GM12878 (cell line): ENCODE measurements around the gene RAP1GDS1. TPM values are rescaled to one million over a fixed set of nuclear protein-coding genes. Genes with fewer than 3 reads are reported as not detected.

Experiments
- ATAC-seq: fragments of 200-7000 bp; cut with Tn5 transposase; 3 replicates; pipeline ENCODE4 v1.9.1; 2020; ENCODE audit warnings: mild to moderate bottlenecking, moderate library complexity
- BruUV-seq: library from RNA; stranded (reverse); fragments of 400-500 nt; replicated peaks from 2 replicates; lab custom pipeline; 2021; lab: Mats Ljungman, UMichigan
- CTCF ChIA-PET: fragments of 300-600 bp; sonication (Branson Sonifier 250); formaldehyde crosslinking; extraction: SDS; loops from one replicate; lab custom pipeline; 2021; ENCODE audit warnings: inconsistent platforms; lab: Yijun Ruan, JAX
- POLR2A ChIA-PET: fragments of 350-600 bp; formaldehyde crosslinking; extraction: SDS; loops from one replicate; lab custom pipeline; 2021; ENCODE audit warnings: inconsistent platforms; lab: Charles Lee
- RAD21 ChIA-PET: fragments of 300-600 bp; sonication (Branson Sonifier 250); formaldehyde crosslinking; loops from one replicate; lab custom pipeline; 2023; ENCODE audit warnings: antibody characterized with exemption; ENCODE audit not compliant: unreplicated experiment; lab: Charles Lee
- SMC1A ChIA-PET: fragments of 300-600 bp; sonication (Branson Sonifier 250); formaldehyde crosslinking; loops from one replicate; lab custom pipeline; 2023; ENCODE audit not compliant: unreplicated experiment, uncharacterized antibody; lab: Charles Lee
- DNase-seq: peaks from one replicate; pipeline ENCODE4 v3.0.0-alpha.2; 2011; ENCODE audit warnings: low read depth, low spot score
- FAIRE-seq: peaks from 3 replicates; lab custom pipeline; 2011; peaks lifted over from hg19 to GRCh38; lab: Jason Lieb, UNC
- H2AFZ ChIP-seq: 2 replicates; pipeline ENCODE4 v1.6.0; 2011; ENCODE audit warnings: low read depth, low read length, control low read depth; ENCODE audit not compliant: control insufficient read depth
- H3K27ac ChIP-seq: 2 replicates; pipeline ENCODE4 v1.5.1; 2011; ENCODE audit warnings: control low read depth; ENCODE audit not compliant: control insufficient read depth, insufficient read depth
- H3K27me3 ChIP-seq, 2 experiments: replicated peaks in 1 of 2; 2 replicates each; pipeline versions ENCODE4 v1.6.0 to v1.6.1; 2011; ENCODE audit warnings: low read length in 1 of 2; ENCODE audit not compliant: control insufficient read depth in 2 of 2, insufficient read depth in 2 of 2
- H3K36me3 ChIP-seq, 2 experiments: 2 replicates each; pipeline ENCODE4 v1.5.1; 2011; ENCODE audit warnings: low read length in 1 of 2; ENCODE audit not compliant: control insufficient read depth in 2 of 2, insufficient read depth in 2 of 2
- H3K4me1 ChIP-seq: 2 replicates; pipeline ENCODE4 v1.6.1; 2011; ENCODE audit warnings: mild to moderate bottlenecking, low read length, moderate library complexity, mixed read lengths; ENCODE audit not compliant: control insufficient read depth, insufficient read depth
- H3K4me2 ChIP-seq: 2 replicates; pipeline ENCODE4 v1.6.0; 2011; ENCODE audit warnings: control low read depth; ENCODE audit not compliant: control insufficient read depth, insufficient read depth
- H3K4me3 ChIP-seq: fragments of 200-600 bp; sonication (generic); 2 replicates; pipeline ENCODE4 v1.5.1; 2016
- H3K79me2 ChIP-seq: 2 replicates; pipeline ENCODE4 v1.6.0; 2011; ENCODE audit warnings: low read length; ENCODE audit not compliant: control insufficient read depth, insufficient read depth
- H3K9ac ChIP-seq: 2 replicates; pipeline ENCODE4 v1.8.0; 2011; ENCODE audit warnings: low read length, control low read depth, mixed read lengths; ENCODE audit not compliant: control insufficient read depth, insufficient read depth
- H3K9me3 ChIP-seq: replicated peaks from 3 replicates; pipeline ENCODE4 v1.5.1; 2011; ENCODE audit warnings: mild to moderate bottlenecking, low read length; ENCODE audit not compliant: control insufficient read depth, insufficient read depth
- H4K20me1 ChIP-seq: 2 replicates; pipeline ENCODE4 v1.6.0; 2011; ENCODE audit not compliant: control insufficient read depth, insufficient read depth
- BHLHE40 ChIP-seq, 2 experiments: fragments of 450-650 bp in 1 of 2; IDR thresholded peaks; 2 replicates each; pipeline ENCODE4 v1.6.1; 2011 to 2017; ENCODE audit warnings: low read depth in 2 of 2, borderline replicate concordance in 1 of 2, improper control_type of control experiment in 1 of 2, low read length in 1 of 2, mild to moderate bottlenecking in 1 of 2
- BMI1 ChIP-seq: fragments of 450-650 bp; IDR thresholded peaks from 2 replicates; pipeline ENCODE4 v1.6.1; 2016; ENCODE audit warnings: mild to moderate bottlenecking, moderate library complexity, borderline replicate concordance
- CBX5 ChIP-seq: sonication (generic); IDR thresholded peaks from 2 replicates; pipeline ENCODE4 v1.6.1; 2016; ENCODE audit warnings: low read depth, moderate library complexity, mild to moderate bottlenecking, inconsistent platforms
- CUX1 ChIP-seq: IDR thresholded peaks from 2 replicates; pipeline ENCODE4 v1.6.1; 2012; ENCODE audit warnings: improper control_type of control experiment, low read depth, low read length; ENCODE audit not compliant: insufficient replicate concordance
- DPF2 ChIP-seq: fragments of 450-650 bp; IDR thresholded peaks from 2 replicates; pipeline ENCODE4 v1.6.1; 2017; ENCODE audit warnings: mild to moderate bottlenecking
- IKZF2 ChIP-seq, 2 experiments: fragments of 450-650 bp; IDR thresholded peaks; 2 replicates each; pipeline ENCODE4 v1.6.1; 2017; ENCODE audit warnings: mild to moderate bottlenecking in 2 of 2, moderate library complexity in 2 of 2
- NFIC ChIP-seq: IDR thresholded peaks from 2 replicates; pipeline ENCODE4 v1.6.1; 2012; ENCODE audit warnings: low read depth, mild to moderate bottlenecking, inconsistent platforms, low read length, moderate library complexity
- PRDM15 ChIP-seq: fragments of 450-650 bp; formaldehyde crosslinking; IDR thresholded peaks from 2 replicates; pipeline ENCODE4 v1.4.0; 2020; ENCODE audit warnings: mild to moderate bottlenecking, moderate library complexity
- RELA ChIP-seq: fragments of 450-650 bp; IDR thresholded peaks from 2 replicates; pipeline ENCODE4 v1.8.0; 2014; ENCODE audit warnings: borderline replicate concordance; ENCODE audit not compliant: partially characterized antibody
- RFX5 ChIP-seq: IDR thresholded peaks from 2 replicates; pipeline ENCODE4 v1.6.1; 2011; ENCODE audit warnings: low read depth, low read length, improper control_type of control experiment
- ZNF384 ChIP-seq: IDR thresholded peaks from 2 replicates; pipeline ENCODE4 v1.6.1; 2012; ENCODE audit warnings: low read depth, mild to moderate bottlenecking, low read length, improper control_type of control experiment, borderline replicate concordance
- ZNF622 ChIP-seq: fragments of 450-650 bp; IDR thresholded peaks from 2 replicates; pipeline ENCODE4 v1.6.1; 2017; ENCODE audit warnings: mild to moderate bottlenecking, inconsistent platforms
- ZZZ3 ChIP-seq: IDR thresholded peaks from 2 replicates; pipeline ENCODE4 v1.6.1; 2011; ENCODE audit warnings: low read depth; ENCODE audit not compliant: control insufficient read depth, insufficient read length
- WGBS: methylation state at CpG from one replicate; pipeline ENCODE4 v1.1.6; 2016; ENCODE audit warnings: low lambda C conversion rate; ENCODE audit not compliant: insufficient replicate concordance, insufficient coverage; ENCODE audit errors: missing lambda C conversion rate; 5-methylcytosine and 5-hydroxymethylcytosine counted together
- in situ Hi-C: fragments of 300-500 bp; cut with MboI; formaldehyde crosslinking; loops from 9 replicates; pipeline ENCODE4 v1.14.3; 2018; ENCODE audit warnings: mixed read lengths
- intact Hi-C: fragments of 100-400 bp; cut with micrococcal nuclease; formaldehyde crosslinking; loops from one replicate; pipeline ENCODE4 v1.14.2; 2022; ENCODE audit not compliant: unreplicated experiment
- polyA plus RNA-seq, 11 experiments: library from polyadenylated mRNA; depleted of rRNA in 4 of 11; unstranded in 6 of 11; stranded (reverse) in 5 of 11; fragments of >200 nt; fragmentation: Nextera tagmentation in 4 of 11; fragmentation: Illumina TruSeq in 1 of 11; extraction: Ambion mirVana in 4 of 11; extraction: Trizol in 1 of 11; gene quantifications; 1 replicate in 1 of 11; 2 replicates in 10 of 11; pipeline versions ENCODE4 v1.2.1 to v1.2.3, GENCODE V29; 2011 to 2016; ENCODE audit warnings: inconsistent platforms in 2 of 11, missing spikeins in 2 of 11, low read depth in 1 of 11
- total RNA-seq, 4 experiments: library from RNA; depleted of rRNA in 3 of 4; stranded (reverse); fragments of >200 nt in 3 of 4; fragmentation: Illumina TruSeq in 1 of 4; extraction: Trizol in 1 of 4; gene quantifications; 2 replicates each; pipeline versions ENCODE4 v1.2.1 to v1.2.3, GENCODE V29; 2013 to 2021
- TF ChIP-seq, protein P1 (sequence below): IDR thresholded peaks from 2 replicates; pipeline ENCODE4 v1.6.1; 2012; ENCODE audit warnings: low read length, inconsistent platforms

Gene RAP1GDS1
- total and polyA plus RNA-seq, 10 of the 15 experiments (the other 5 are each of a cell fraction or from before 2014, with no cell fraction given), result 12.0 to 30.5 (median 20.7) TPM

DNA sequence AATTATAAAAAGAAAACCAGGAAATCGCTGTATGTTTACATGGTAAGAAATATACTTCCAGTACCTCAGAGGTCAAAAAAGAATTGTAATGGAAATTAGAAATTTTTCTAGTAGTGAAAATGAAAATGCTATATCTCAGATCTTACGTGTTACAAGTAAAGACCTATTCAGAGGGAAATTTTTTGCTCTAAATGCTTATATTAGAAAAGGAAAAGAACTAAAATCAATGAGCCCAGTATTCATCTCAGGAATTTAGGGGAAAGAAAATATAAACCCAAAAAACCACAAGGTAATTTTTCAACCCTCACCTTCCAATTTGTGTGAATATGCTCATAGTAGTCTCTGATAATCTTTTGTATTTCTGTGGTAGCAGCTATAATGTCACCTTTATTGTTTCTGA, 145.6 kb downstream of the RAP1GDS1 start:
- no peak for DNase-seq
- ChIA-PET CTCF (interaction anchor here (0.6 to 2.1 kb wide), 3 partner anchors 9 to 23 kb away, joined by 3 to 9 read pairs (median 3); no protein-coding TSS in a partner anchor), SMC1A (interaction anchor here (1.5 to 1.7 kb wide), 4 partner anchors 10 to 23 kb away, joined by 4 to 6 read pairs (median 4); no protein-coding TSS in a partner anchor), RAD21 (interaction anchor here (0.7 kb wide), 1 partner anchor 117 kb away, joined by 3 read pairs; no protein-coding TSS in a partner anchor), POLR2A (no interaction called here)
- BruUV-seq, result no TSS peak
- Histone ChIP-seq H3K4me3 (no peak overlapping the region), H3K4me1 (no peaks in the 10 kb centered on the region), H2AFZ (no peak overlapping the region), H3K9me3 (no peaks in the 10 kb centered on the region; the same call in 2 of the 3 replicates), H3K4me2 (no peak overlapping the region), H3K9ac (no peak overlapping the region), H3K27ac (no peak overlapping the region), H3K79me2 (no peaks in the 10 kb centered on the region), H3K36me3 (no peaks in the 10 kb centered on the region), H4K20me1 (no peaks in the 10 kb centered on the region), H3K27me3 (no peaks in the 10 kb centered on the region)
- intact Hi-C loops (no loop called here), in situ Hi-C loops (no loop called here)
- peak; percentile 66 for FAIRE-seq
- 4% methylated on average over 2 of the region's 2 CpGs for WGBS
- ATAC-seq, result peak; percentile 81
- TF ChIP-seq DPF2 (peak; percentile 34; the same call in 1 of the 2 replicates), RFX5 (no peak), IKZF2 (IDR thresholded peaks at IDR 0.05) (no peak; a peak in 1 of 4 replicates), CBX5 (no peak), RELA (no peak), NFIC (peak; percentile 83), ZZZ3 (no peak), ZNF622 (no peak), ZNF384 (no peak), BHLHE40 (IDR thresholded peaks at IDR 0.05; ENCODE audit: borderline replicate concordance in 1 of 2, low read depth in 2 of 2, low read length in 1 of 2) (no peak), CUX1 (peak; percentile 72), PRDM15 (no peak), BMI1 (no peak)
- TF ChIP-seq, protein P1, sequence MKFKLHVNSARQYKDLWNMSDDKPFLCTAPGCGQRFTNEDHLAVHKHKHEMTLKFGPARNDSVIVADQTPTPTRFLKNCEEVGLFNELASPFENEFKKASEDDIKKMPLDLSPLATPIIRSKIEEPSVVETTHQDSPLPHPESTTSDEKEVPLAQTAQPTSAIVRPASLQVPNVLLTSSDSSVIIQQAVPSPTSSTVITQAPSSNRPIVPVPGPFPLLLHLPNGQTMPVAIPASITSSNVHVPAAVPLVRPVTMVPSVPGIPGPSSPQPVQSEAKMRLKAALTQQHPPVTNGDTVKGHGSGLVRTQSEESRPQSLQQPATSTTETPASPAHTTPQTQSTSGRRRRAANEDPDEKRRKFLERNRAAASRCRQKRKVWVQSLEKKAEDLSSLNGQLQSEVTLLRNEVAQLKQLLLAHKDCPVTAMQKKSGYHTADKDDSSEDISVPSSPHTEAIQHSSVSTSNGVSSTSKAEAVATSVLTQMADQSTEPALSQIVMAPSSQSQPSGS, result peak; percentile 49; the same call in 1 of the 2 replicates
